ENCODE results near the gene OR52D1.

OR52D1 gene

GRCh38 chr11:5514841-5515240, 26.4 kb downstream of the OR52D1 start:
- DNase-seq = no peak

GRCh38 chr11:5516599-5516998, 28.1 kb downstream of the OR52D1 start, which contains the start of gene UBQLNL:
TSS of gene UBQLNL (minus strand) at chr11:5516699. CDS start at chr11:5516441, 258 bp downstream.
- no peak for DNase-seq

GRCh38 chr11:5521540-5521939, 33.1 kb downstream of the OR52D1 start:
- DNase-seq = no peak

GRCh38 chr11:5522308-5522707, 33.8 kb downstream of the OR52D1 start:
- DNase-seq = no peak

GRCh38 chr11:5524756-5525155, 36.3 kb downstream of the OR52D1 start:
- DNase-seq = no peak

GRCh38 chr11:5527716-5528115, 39.2 kb downstream of the OR52D1 start:
- DNase-seq = no peak

- no peak for DNase-seq
Observed at GRCh38 chr11:5528495-5528894, 40.0 kb downstream of the OR52D1 start.

GRCh38 chr11:5531053-5531831, 42.8 kb downstream of the OR52D1 start:
- no peak for DNase-seq

- DNase-seq = no peak
Observed at GRCh38 chr11:5534046-5534445, 45.6 kb downstream of the OR52D1 start.

GRCh38 chr11:5536482-5536881, 48.0 kb downstream of the OR52D1 start:
- DNase-seq = no peak

Data from DMS79 (cell line).